Liver (tissue), 9 donors: ENCODE data around the gene NARF. TPM values are rescaled to one million over a fixed set of nuclear protein-coding genes. Genes with fewer than 3 reads are reported as not detected.

ENCODE experiments used
- DNase-seq: peaks from one replicate; pipeline ENCODE4 v3.0.0-alpha.2; 2017; ENCODE audit warnings: low spot score
- H3K27ac ChIP-seq, 2 donors: one replicate each; pipeline ENCODE4 v1.7.0; 2013; ENCODE audit warnings: inconsistent platforms in 2 of 2, low read length in 2 of 2, control low read depth in 1 of 2, low read depth in 1 of 2, mild to moderate bottlenecking in 1 of 2
- H3K27me3 ChIP-seq, 4 donors: one replicate each; pipeline versions ENCODE4 v1.6.1 to v1.7.0; 2013; ENCODE audit warnings: low read length in 3 of 4, inconsistent platforms in 1 of 4, mild to moderate bottlenecking in 1 of 4, moderate library complexity in 1 of 4; ENCODE audit not compliant: control insufficient read depth in 4 of 4, insufficient read depth in 4 of 4
- H3K36me3 ChIP-seq, 4 donors: one replicate each; pipeline versions ENCODE4 v1.6.1 to v1.7.0; 2013; ENCODE audit warnings: low read length in 3 of 4, mild to moderate bottlenecking in 3 of 4, low read depth in 1 of 4, moderate library complexity in 1 of 4; ENCODE audit not compliant: control insufficient read depth in 4 of 4, insufficient read depth in 3 of 4
- H3K4me1 ChIP-seq, 4 donors: one replicate each; pipeline versions ENCODE4 v1.6.1 to v1.7.0; 2013; ENCODE audit warnings: low read length in 3 of 4, mild to moderate bottlenecking in 3 of 4, moderate library complexity in 1 of 4; ENCODE audit not compliant: control insufficient read depth in 4 of 4, insufficient read depth in 4 of 4
- H3K4me3 ChIP-seq, 3 donors: one replicate each; pipeline versions ENCODE4 v1.6.1 to v1.7.0; 2013; ENCODE audit warnings: low read length in 3 of 3, control low read depth in 1 of 3, low read depth in 1 of 3, mild to moderate bottlenecking in 1 of 3
- H3K9ac ChIP-seq, 2 donors: one replicate each; pipeline ENCODE4 v1.7.0; 2013; ENCODE audit warnings: low read length in 2 of 2, mild to moderate bottlenecking in 2 of 2, moderate library complexity in 2 of 2, control low read depth in 1 of 2, low read depth in 1 of 2
- H3K9me3 ChIP-seq, 4 donors: one replicate each; pipeline versions ENCODE4 v1.6.1 to v1.7.0; 2013; ENCODE audit warnings: low read length in 3 of 4; ENCODE audit not compliant: control insufficient read depth in 4 of 4
- EGR1 ChIP-seq, 2 donors: IDR thresholded peaks; 2 replicates each; pipeline ENCODE4 v1.6.1; 2016 to 2018; ENCODE audit warnings: antibody characterized with exemption in 2 of 2, low read depth in 2 of 2
- FOXA1 ChIP-seq: IDR thresholded peaks from 2 replicates; pipeline ENCODE4 v1.6.1; 2016; ENCODE audit warnings: antibody characterized with exemption
- GABPA ChIP-seq, 2 donors: IDR thresholded peaks in 1 of 2; conservative IDR thresholded peaks in 1 of 2; 2 replicates each; pipeline ENCODE4 v1.6.1; 2016; ENCODE audit warnings: antibody characterized with exemption in 2 of 2, mild to moderate bottlenecking in 1 of 2, moderate library complexity in 1 of 2
- HNF4A ChIP-seq, 2 donors: conservative IDR thresholded peaks; 2 replicates each; pipeline ENCODE4 v1.6.1; 2016; ENCODE audit warnings: antibody characterized with exemption in 2 of 2, mild to moderate bottlenecking in 2 of 2
- HNF4G ChIP-seq: IDR thresholded peaks from 2 replicates; pipeline ENCODE4 v1.6.1; 2016; ENCODE audit warnings: antibody characterized with exemption
- JUND ChIP-seq, 2 donors: IDR thresholded peaks; 2 replicates each; pipeline ENCODE4 v1.6.1; 2016; ENCODE audit warnings: antibody characterized with exemption in 2 of 2
- NR2F2 ChIP-seq: IDR thresholded peaks from 2 replicates; pipeline ENCODE4 v1.6.1; 2016; ENCODE audit warnings: antibody characterized with exemption
- RAD21 ChIP-seq, 2 donors: IDR thresholded peaks; 2 replicates each; pipeline ENCODE4 v1.6.1; 2016; ENCODE audit warnings: antibody characterized with exemption in 2 of 2, mild to moderate bottlenecking in 2 of 2
- SP1 ChIP-seq: IDR thresholded peaks from 2 replicates; pipeline ENCODE4 v1.6.1; 2018; ENCODE audit warnings: antibody characterized with exemption, mild to moderate bottlenecking
- TAF1 ChIP-seq: conservative IDR thresholded peaks from 2 replicates; pipeline ENCODE4 v1.6.1; 2016; ENCODE audit warnings: antibody characterized with exemption, mild to moderate bottlenecking
- YY1 ChIP-seq: IDR thresholded peaks from 2 replicates; pipeline ENCODE4 v1.6.1; 2016; ENCODE audit warnings: antibody characterized with exemption, mild to moderate bottlenecking
- WGBS: extraction: QIAGEN DNeasy Blood & Tissue Kit; methylation state at CpG from one replicate; pipeline ENCODE4 v1.1.7; 2013; 5-methylcytosine and 5-hydroxymethylcytosine counted together
- polyA plus RNA-seq, 2 donors: library from polyadenylated mRNA; stranded (reverse) in 1 of 2; unstranded in 1 of 2; fragments of 200-250 nt in 1 of 2; fragments of >200 nt in 1 of 2; fragmentation: Nextera tagmentation in 1 of 2; extraction: Ambion mirVana in 1 of 2; gene quantifications; one replicate each; pipeline versions ENCODE4 v1.2.1 to v1.2.3, GENCODE V29; 2013 to 2015
- total RNA-seq, 2 donors: library from RNA; depleted of rRNA; stranded (reverse); fragments of >200 nt; gene quantifications; one replicate each; pipeline ENCODE4 v1.2.3, GENCODE V29; 2014
- TF ChIP-seq, protein P1 (sequence below): fragments of 150-350 bp; IDR thresholded peaks from 2 replicates; pipeline ENCODE4 v1.5.1; 2017; ENCODE audit warnings: improper control_type of control experiment, low read depth, low read length; ENCODE audit not compliant: missing input control
- TF ChIP-seq, protein P2 (sequence below): IDR thresholded peaks from 2 replicates; pipeline ENCODE4 v1.6.1; 2016; ENCODE audit warnings: antibody characterized with exemption
- TF ChIP-seq, protein P3 (sequence below): IDR thresholded peaks from 2 replicates; pipeline ENCODE4 v1.6.1; 2016; ENCODE audit warnings: antibody characterized with exemption, mild to moderate bottlenecking
- TF ChIP-seq, protein P4 (sequence below): IDR thresholded peaks from 2 replicates; pipeline ENCODE4 v1.6.1; 2016; ENCODE audit warnings: antibody characterized with exemption
- TF ChIP-seq, protein P5 (sequence below): IDR thresholded peaks from 2 replicates; pipeline ENCODE4 v1.6.1; 2016; ENCODE audit warnings: antibody characterized with exemption
- donor health status: healthy.
- donor health status: healthy.
- donor health status: healthy.
- donor health status: healthy.
- donor health status: healthy.

The NARF gene
- total and polyA plus RNA-seq, 4 donors, result 19.8 to 87.5 (median 26.2) TPM

DNA sequence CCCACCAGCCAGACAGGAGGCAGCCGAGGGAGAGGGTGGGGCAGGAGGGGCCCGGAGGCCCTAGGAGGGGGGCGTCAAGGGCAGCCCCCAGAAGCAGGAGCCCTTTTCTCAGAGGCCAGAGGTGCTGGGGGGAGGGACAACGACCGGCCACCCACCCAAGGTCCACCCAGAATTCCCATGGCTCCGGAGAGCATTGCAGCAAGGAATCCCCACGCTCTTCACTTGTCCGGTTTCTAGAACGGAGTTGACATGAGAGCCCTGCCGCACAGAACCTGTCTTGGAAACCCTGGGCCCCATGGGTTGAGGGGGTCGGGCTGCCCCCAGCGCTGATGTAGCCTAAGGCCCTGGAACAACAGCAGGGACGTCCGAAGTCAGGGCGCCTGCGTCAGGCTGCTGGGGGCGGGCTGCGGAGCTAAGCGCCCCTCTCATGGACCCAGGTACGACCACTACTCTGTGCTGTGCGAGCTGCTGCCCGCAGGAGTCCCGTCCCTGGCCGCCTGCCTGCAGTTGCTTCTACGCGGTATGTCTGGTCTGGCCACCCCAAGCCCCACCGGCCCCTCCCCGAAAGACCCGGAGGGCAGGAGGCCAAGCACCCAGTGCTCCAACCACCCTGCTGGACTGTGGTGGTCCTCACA lies 19.2 kb upstream of the NARF start:
- WGBS, result 95% methylated on average over 29 of the region's 29 CpGs
- TF ChIP-seq GABPA (IDR thresholded peaks at IDR 0.05 in 1 of 2, conservative IDR thresholded peaks at IDR 0.05 in 1 of 2) (no peak), YY1 (no peak), JUND (IDR thresholded peaks at IDR 0.05) (no peak), HNF4A (conservative IDR thresholded peaks at IDR 0.05) (no peak), TAF1 (no peak), EGR1 (IDR thresholded peaks at IDR 0.05; ENCODE audit: low read depth in 2 of 2) (no peak), NR2F2 (no peak), SP1 (no peak), HNF4G (no peak), FOXA1 (no peak), RAD21 (IDR thresholded peaks at IDR 0.05) (no peak)
- TF ChIP-seq, protein P1, sequence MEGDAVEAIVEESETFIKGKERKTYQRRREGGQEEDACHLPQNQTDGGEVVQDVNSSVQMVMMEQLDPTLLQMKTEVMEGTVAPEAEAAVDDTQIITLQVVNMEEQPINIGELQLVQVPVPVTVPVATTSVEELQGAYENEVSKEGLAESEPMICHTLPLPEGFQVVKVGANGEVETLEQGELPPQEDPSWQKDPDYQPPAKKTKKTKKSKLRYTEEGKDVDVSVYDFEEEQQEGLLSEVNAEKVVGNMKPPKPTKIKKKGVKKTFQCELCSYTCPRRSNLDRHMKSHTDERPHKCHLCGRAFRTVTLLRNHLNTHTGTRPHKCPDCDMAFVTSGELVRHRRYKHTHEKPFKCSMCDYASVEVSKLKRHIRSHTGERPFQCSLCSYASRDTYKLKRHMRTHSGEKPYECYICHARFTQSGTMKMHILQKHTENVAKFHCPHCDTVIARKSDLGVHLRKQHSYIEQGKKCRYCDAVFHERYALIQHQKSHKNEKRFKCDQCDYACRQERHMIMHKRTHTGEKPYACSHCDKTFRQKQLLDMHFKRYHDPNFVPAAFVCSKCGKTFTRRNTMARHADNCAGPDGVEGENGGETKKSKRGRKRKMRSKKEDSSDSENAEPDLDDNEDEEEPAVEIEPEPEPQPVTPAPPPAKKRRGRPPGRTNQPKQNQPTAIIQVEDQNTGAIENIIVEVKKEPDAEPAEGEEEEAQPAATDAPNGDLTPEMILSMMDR, result no peak
- TF ChIP-seq, protein P2, sequence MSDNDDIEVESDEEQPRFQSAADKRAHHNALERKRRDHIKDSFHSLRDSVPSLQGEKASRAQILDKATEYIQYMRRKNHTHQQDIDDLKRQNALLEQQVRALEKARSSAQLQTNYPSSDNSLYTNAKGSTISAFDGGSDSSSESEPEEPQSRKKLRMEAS, result no peak
- TF ChIP-seq, protein P3, sequence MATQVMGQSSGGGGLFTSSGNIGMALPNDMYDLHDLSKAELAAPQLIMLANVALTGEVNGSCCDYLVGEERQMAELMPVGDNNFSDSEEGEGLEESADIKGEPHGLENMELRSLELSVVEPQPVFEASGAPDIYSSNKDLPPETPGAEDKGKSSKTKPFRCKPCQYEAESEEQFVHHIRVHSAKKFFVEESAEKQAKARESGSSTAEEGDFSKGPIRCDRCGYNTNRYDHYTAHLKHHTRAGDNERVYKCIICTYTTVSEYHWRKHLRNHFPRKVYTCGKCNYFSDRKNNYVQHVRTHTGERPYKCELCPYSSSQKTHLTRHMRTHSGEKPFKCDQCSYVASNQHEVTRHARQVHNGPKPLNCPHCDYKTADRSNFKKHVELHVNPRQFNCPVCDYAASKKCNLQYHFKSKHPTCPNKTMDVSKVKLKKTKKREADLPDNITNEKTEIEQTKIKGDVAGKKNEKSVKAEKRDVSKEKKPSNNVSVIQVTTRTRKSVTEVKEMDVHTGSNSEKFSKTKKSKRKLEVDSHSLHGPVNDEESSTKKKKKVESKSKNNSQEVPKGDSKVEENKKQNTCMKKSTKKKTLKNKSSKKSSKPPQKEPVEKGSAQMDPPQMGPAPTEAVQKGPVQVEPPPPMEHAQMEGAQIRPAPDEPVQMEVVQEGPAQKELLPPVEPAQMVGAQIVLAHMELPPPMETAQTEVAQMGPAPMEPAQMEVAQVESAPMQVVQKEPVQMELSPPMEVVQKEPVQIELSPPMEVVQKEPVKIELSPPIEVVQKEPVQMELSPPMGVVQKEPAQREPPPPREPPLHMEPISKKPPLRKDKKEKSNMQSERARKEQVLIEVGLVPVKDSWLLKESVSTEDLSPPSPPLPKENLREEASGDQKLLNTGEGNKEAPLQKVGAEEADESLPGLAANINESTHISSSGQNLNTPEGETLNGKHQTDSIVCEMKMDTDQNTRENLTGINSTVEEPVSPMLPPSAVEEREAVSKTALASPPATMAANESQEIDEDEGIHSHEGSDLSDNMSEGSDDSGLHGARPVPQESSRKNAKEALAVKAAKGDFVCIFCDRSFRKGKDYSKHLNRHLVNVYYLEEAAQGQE, result no peak
- TF ChIP-seq, protein P4, sequence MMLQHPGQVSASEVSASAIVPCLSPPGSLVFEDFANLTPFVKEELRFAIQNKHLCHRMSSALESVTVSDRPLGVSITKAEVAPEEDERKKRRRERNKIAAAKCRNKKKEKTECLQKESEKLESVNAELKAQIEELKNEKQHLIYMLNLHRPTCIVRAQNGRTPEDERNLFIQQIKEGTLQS, result no peak
- TF ChIP-seq, protein P5, sequence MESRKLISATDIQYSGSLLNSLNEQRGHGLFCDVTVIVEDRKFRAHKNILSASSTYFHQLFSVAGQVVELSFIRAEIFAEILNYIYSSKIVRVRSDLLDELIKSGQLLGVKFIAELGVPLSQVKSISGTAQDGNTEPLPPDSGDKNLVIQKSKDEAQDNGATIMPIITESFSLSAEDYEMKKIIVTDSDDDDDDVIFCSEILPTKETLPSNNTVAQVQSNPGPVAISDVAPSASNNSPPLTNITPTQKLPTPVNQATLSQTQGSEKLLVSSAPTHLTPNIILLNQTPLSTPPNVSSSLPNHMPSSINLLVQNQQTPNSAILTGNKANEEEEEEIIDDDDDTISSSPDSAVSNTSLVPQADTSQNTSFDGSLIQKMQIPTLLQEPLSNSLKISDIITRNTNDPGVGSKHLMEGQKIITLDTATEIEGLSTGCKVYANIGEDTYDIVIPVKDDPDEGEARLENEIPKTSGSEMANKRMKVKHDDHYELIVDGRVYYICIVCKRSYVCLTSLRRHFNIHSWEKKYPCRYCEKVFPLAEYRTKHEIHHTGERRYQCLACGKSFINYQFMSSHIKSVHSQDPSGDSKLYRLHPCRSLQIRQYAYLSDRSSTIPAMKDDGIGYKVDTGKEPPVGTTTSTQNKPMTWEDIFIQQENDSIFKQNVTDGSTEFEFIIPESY, result no peak
- no peaks in the 10 kb centered on the region for H3K27me3 ChIP-seq
- no peak for DNase-seq
- peaks cover 7 to 32% (median 19%) of the 10 kb centered on the region in 4 donors for H3K4me1 ChIP-seq
- H3K36me3 ChIP-seq, result peaks cover 0 to 12% (median 6%) of the 10 kb centered on the region in 4 donors
- no peak overlapping the region for H3K9ac ChIP-seq
- no peaks in the 10 kb centered on the region for H3K9me3 ChIP-seq
- H3K4me3 ChIP-seq, result no peak overlapping the region
- H3K27ac ChIP-seq, result no peak overlapping the region
